Cortex of kidney (tissue), 1 donor: ENCODE data around the gene DPP6.

Experiments used
- DNase-seq: peaks from one replicate; lab custom pipeline; 2025; lab: John Stamatoyannopoulos, UW

Gene DPP6

DNA sequence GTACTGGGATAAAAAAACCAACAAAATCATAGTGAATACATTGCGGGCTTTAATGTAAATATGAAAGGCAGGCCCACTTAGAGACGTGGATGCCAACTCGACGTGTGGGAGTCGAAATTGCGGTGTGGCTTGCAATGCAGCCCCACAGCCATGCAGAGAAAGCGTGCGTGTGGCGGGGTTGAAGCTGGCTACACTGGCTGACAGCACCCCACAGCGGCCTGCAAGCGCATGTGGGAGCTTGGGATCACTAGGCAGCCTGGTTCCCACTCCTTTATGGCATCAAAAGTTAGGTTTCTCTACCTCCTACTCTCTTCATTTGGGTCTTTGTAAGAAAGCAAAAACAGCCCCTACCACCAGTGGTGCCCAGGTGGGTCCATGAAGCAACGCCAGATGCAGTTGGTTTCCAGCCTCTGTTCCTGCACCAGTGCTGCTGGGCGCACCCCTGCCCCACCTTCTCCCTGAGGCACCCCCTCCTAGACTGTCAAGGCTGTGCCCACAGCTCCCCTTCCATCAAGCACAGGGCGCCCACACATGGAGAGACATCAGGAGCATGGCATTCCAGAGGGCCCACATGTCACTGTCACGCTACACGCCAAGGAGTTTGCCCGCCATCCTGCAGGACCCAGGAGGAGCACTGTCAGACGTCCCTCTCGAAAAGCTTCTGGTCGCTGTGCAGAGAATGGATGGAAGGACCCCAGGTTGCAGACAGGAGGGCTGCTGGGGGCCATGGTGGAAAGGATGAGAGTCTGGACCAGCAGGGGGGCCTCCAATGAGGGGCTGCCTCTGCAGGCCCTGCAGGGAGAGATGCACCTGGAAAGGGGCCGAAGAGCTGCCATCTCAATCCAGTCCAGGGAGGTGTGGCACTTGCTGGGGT is 807.8 kb downstream of the DPP6 start:
- no peak for DNase-seq

- no peak for DNase-seq
Measured at GRCh38 chr7:154860621-154861375, 808.6 kb downstream of the DPP6 start.

- DNase-seq = no peak
Measured at GRCh38 chr7:154861589-154861988, 809.4 kb downstream of the DPP6 start.

GRCh38 chr7:154862153-154862791 is 810.1 kb downstream of the DPP6 start:
- no peak for DNase-seq

- DNase-seq = no peak
Measured at GRCh38 chr7:154863766-154864522, 811.7 kb downstream of the DPP6 start.

- no peak for DNase-seq
Measured at GRCh38 chr7:154864523-154864891, 812.3 kb downstream of the DPP6 start.

DNA sequence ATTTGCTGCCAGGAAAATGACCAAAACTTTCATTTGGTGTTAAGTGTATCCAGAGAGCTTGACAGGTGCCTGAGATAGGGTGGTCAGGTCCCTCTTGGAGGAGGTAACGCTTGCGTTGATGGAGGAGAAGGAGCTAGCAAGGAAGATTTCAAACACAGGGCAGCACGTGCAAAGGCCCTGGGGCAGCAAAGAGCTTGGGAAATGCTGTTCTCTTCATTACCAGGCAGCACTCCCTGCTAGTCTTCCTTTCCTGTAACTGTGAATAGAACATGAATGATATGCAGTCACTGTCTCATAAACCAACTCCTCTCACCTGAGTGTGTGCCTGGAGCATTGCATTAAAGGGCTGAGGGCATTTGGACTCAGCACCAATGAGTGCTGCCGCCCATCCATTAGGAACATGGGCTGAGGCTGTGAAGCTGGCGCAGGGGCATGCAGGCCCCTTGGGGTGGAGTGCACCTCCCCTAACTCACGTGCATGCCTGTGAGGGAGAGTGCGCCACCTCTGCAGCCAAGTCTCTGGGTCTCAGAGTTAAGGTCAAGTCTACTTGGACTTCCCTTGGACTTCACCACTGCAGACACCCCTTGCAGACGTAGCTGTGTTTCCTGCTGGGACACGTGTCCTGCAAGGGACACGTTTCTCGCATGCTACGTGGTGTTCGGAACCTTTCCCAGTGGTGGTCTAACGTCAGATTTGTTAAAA is 813.9 kb downstream of the DPP6 start:
- DNase-seq = no peak

GRCh38 chr7:154867068-154867467 is 814.9 kb downstream of the DPP6 start:
- no peak for DNase-seq

DNA sequence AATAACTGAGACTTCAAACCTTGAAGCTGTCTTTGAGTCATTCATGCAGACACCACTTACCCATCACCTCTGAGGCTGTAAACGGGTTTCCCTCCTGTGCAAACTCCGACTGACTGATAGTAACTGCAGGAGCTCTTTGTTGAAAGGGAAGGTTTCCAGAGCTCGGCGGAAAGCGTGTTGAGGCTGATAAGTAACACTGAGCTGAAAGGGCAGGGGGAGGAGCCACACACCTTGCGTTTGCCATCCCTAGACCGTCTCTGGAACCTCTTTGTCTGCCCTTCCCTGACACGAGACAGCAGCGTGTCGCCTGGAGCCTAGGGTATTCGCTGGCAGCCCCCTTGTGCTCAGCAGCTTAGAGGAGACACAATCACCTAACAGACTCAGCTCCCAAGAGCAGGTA is 816.7 kb downstream of the DPP6 start:
- DNase-seq = no peak

- no peak for DNase-seq
Measured at GRCh38 chr7:154869436-154869835, 817.2 kb downstream of the DPP6 start.

DNA sequence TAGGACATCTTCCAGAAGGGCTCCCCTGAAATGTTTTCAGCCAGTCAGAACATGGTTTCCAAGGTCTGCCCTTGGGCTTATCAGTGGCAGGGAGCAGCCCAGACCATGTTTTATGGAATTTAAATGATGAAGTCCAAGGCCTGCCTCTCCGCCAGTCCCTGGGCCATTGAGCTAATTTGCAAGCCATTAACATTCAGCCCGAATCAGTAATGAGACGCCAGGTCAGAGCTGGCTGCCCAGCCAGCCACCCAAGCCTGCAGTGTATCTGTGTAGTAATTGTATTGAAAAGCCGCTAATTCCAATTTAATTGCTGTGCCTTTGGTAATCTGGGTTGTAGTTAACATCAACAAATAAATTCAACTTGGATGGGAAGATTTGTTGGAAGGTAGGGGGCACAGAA is 819.3 kb downstream of the DPP6 start:
- DNase-seq = no peak

GRCh38 chr7:154871928-154872750 is 819.9 kb downstream of the DPP6 start:
- DNase-seq = no peak

DNA sequence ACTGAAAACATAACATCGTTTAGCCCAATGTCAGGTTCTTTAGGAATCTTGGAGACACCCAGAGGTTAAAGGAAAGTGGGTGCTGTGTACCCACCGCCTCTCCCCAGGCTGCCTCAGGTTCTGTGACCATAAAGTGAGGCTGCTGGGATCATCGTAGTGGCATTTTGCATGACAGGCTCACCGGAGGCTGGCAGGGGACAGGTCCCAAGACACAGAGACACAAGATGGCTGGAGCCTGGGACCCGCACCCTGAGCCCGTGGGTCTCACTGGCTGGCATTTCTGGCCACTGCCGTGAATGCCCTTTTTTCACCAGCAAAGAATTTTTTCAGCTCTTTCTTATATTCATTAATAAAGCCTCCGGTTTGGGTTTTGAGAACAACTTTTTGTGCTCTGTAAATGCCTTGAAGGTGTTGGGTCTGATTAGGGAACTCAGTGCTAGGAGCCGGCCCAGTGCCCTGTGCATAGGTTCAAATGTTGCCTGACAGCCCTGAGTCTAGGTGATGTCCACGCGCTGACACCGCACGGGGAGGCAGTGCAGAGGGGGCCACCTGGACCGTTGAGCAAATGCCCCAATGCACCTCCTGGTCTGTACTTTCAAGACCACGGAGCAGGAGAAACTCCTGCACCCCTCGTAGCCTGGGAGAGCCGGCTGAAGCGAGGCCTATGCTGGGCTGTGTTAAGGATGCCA is 820.8 kb downstream of the DPP6 start:
- no peak for DNase-seq

DNA sequence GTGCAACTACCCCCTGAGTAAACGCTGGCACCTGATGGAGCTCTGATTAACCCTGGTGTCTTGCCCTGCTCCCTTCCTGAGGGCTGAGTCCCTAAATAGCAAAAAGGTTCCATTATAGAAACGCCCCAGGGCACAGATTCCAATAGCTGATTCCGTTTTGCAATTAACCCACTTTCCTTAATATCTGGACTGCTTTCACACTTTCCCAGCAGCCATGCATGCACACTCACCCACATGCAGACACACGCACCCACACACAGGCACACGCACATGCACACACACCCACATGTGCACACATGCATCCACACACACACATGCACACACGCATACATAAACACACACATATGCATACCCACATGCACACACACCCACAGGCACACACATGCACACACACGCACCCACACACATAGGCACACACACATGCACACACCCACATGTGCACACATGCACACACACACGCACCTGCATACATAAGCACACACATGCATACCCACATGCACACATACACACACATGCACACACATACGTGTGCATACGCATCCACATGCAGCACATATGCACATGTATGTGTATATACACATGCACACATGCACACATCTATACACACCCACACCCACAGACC is 821.4 kb downstream of the DPP6 start:
- DNase-seq = no peak

- no peak for DNase-seq
Measured at GRCh38 chr7:154874409-154875113, 822.4 kb downstream of the DPP6 start.

DNA sequence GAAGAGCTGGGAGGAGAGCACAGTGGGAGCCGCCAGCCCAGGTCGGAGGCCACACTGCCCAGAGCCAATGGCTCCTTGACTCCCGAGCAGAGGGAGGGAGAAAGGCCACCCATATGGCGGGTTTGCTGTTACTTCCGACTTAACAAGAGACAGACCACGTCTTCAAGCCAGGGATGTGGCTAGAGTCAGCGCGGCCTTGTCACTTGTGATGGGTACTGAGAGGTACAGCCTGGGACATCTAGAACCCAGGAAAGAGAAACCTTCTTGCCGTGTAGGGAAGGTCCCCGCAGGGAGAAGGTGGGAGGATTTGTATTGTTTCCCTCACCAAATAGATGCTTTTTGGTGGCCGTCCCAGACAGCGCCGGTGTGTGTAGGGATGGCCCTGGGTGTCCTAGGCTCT is 823.1 kb downstream of the DPP6 start:
- no peak for DNase-seq

- DNase-seq = no peak
Measured at GRCh38 chr7:154876516-154876915, 824.3 kb downstream of the DPP6 start.

- DNase-seq = no peak
Measured at GRCh38 chr7:154877031-154877430, 824.8 kb downstream of the DPP6 start.

DNA sequence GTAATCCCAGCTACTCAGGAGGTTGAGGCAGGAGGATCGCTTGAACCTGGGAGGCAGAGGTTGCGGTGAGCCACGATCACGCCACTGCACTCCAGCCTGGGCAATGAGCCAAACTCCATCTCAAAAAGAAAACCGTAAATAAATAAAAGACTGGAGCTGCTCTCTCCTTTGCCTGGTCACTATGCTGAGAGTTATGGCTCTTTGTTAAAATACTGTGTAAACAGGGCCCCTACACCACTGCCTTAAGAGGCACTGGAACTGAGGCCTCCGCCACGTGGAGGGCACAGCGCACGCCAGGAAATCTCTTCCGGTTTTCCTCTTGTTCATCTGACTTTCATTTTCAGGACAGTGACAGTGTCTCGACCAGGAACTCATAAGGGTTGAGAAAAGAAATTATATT is 827.4 kb downstream of the DPP6 start:
- no peak for DNase-seq
